ENCODE results near the gene LGALS3BP. TPM values are rescaled to one million over a fixed set of nuclear protein-coding genes. Genes with fewer than 3 reads are reported as not detected.

The LGALS3BP gene
- total and polyA plus RNA-seq, 2 of the 8 experiments (the other 6 are each of a cell fraction or from before 2014, with no cell fraction given), result 56.1 to 61.6 TPM

- no peak overlapping the region for H3K56ac ChIP-seq (replicated peaks; ENCODE audit: insufficient read length, low read depth, low read length)
- H3K4ac ChIP-seq (replicated peaks; ENCODE audit: insufficient read length, low read depth, low read length), result no peak overlapping the region
- ChIA-PET CTCF (ENCODE audit: partially characterized antibody) (interaction anchor here (0.6 to 3.9 kb wide), 5 partner anchors 16 to 94 kb away, joined by 3 to 18 read pairs (median 4); no protein-coding TSS in a partner anchor), POLR2A (ENCODE audit: partially characterized antibody) (no interaction called here)
- 83% methylated on average over 2 of the region's 2 CpGs; no CpG with 5 or more reads in 1 of the 2 experiments for WGBS, 2 experiments (ENCODE audit: extremely low coverage in 1 of 2, insufficient coverage in 1 of 2, insufficient read length in 1 of 2, insufficient replicate concordance in 2 of 2, low coverage in 1 of 2, low lambda C conversion rate in 2 of 2, missing lambda C conversion rate in 1 of 2)
- no peak overlapping the region for H3K4me2 ChIP-seq (ENCODE audit: insufficient read depth in 1 of 2, low read depth in 2 of 2, low read length in 2 of 2)
- TF ChIP-seq ASH2L (IDR thresholded peaks at IDR 0.05; ENCODE audit: low read length) (no peak), CREB1 (IDR thresholded peaks at IDR 0.05) (no peak)
- TF ChIP-seq, protein P1, sequence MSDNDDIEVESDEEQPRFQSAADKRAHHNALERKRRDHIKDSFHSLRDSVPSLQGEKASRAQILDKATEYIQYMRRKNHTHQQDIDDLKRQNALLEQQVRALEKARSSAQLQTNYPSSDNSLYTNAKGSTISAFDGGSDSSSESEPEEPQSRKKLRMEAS (IDR thresholded peaks at IDR 0.05), result peak; percentile 42; the same call in 1 of the 2 replicates
- TF ChIP-seq, protein P2, sequence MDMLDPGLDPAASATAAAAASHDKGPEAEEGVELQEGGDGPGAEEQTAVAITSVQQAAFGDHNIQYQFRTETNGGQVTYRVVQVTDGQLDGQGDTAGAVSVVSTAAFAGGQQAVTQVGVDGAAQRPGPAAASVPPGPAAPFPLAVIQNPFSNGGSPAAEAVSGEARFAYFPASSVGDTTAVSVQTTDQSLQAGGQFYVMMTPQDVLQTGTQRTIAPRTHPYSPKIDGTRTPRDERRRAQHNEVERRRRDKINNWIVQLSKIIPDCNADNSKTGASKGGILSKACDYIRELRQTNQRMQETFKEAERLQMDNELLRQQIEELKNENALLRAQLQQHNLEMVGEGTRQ (IDR thresholded peaks at IDR 0.05; ENCODE audit: low read length), result no peak
- H2BK20ac ChIP-seq (ENCODE audit: low read length), result no peak overlapping the region
- peaks cover 10 to 15% of the 10 kb centered on the region in 2 experiments; a peak in 3 of 4 replicates for H3K9me3 ChIP-seq (ENCODE audit: insufficient read depth in 2 of 2, low read depth in 1 of 2, low read length in 1 of 2)
- H4K5ac ChIP-seq (ENCODE audit: insufficient read length, low read depth, low read length), result no peak overlapping the region
- no peak for DNase-seq (ENCODE audit: low read depth in 1 of 2, low spot score in 2 of 2)
- H3K27me3 ChIP-seq (replicated peaks in 1 of 4; ENCODE audit: control insufficient read depth in 3 of 4, extremely low read depth in 1 of 4, insufficient read depth in 3 of 4, low read length in 3 of 4), result no peaks in the 10 kb centered on the region
- H4K20me1 ChIP-seq (replicated peaks in 1 of 2; ENCODE audit: control insufficient read depth in 1 of 2, insufficient read depth in 2 of 2, low read length in 2 of 2), result no peaks in the 10 kb centered on the region
- no peak overlapping the region for H4K91ac ChIP-seq (replicated peaks; ENCODE audit: insufficient read length, low read length)
- no peak for FAIRE-seq
- H3K9ac ChIP-seq (replicated peaks in 1 of 4; ENCODE audit: extremely low read depth in 1 of 4, low read depth in 3 of 4, low read length in 3 of 4), result no peak overlapping the region
- no peak overlapping the region for H2AK5ac ChIP-seq (ENCODE audit: low read depth, low read length)
- no peak overlapping the region for H2BK120ac ChIP-seq (replicated peaks; ENCODE audit: low read depth, low read length)
- H4K8ac ChIP-seq (ENCODE audit: extremely low read depth, insufficient read depth, low read length), result no peak overlapping the region
- H2BK15ac ChIP-seq (ENCODE audit: low read length), result no peak overlapping the region
- H3K27ac ChIP-seq (ENCODE audit: low read depth, low read length), result no peak overlapping the region
- no peak overlapping the region for H2BK5ac ChIP-seq (ENCODE audit: low read depth, low read length)
- no peak overlapping the region for H2BK12ac ChIP-seq (ENCODE audit: low read depth, low read length)
- no peak overlapping the region for H3K14ac ChIP-seq (ENCODE audit: insufficient read length)
- H3K36me3 ChIP-seq (ENCODE audit: control insufficient read depth in 2 of 4, insufficient read depth in 4 of 4, low read length in 3 of 4), result no peaks in the 10 kb centered on the region
- H2AFZ ChIP-seq (ENCODE audit: low read length), result no peak overlapping the region
- H3K79me1 ChIP-seq (ENCODE audit: low read depth, low read length), result no peaks in the 10 kb centered on the region
- no peak overlapping the region for H3K18ac ChIP-seq (ENCODE audit: extremely low read depth, low read length)
- H3K23ac ChIP-seq (ENCODE audit: insufficient read length), result no peak overlapping the region
- no peaks in the 10 kb centered on the region for H3K79me2 ChIP-seq (ENCODE audit: control insufficient read depth in 1 of 2, insufficient read depth in 2 of 2, low read length in 2 of 2)
- no peak overlapping the region for H3K4me3 ChIP-seq (ENCODE audit: extremely low read depth in 1 of 4, insufficient read depth in 2 of 4, low read depth in 3 of 4, low read length in 4 of 4)
- H3K4me1 ChIP-seq (replicated peaks in 1 of 4; ENCODE audit: control insufficient read depth in 3 of 4, insufficient read depth in 4 of 4, low read length in 3 of 4), result peaks cover 0 to 4% (median under 1%) of the 10 kb centered on the region in 4 experiments; a peak in 2 of 7 replicates
- H3K23me2 ChIP-seq (ENCODE audit: low read depth, low read length), result 0 out of 2 replicates have a peak, but pooled peaks cover 1% of the 10 kb centered on the region
Observed at GRCh38 chr17:78950870-78951269, 28.9 kb downstream of the LGALS3BP start.

Measured in H1 (cell line).